HL-60 (cell line): ENCODE data around the gene COL23A1.

Experiments used
- DNase-seq, 2 experiments: peaks; one replicate each; pipeline ENCODE4 v3.0.0-alpha.2; 2010 to 2020; ENCODE audit warnings: low read depth in 1 of 2, low spot score in 1 of 2
- H3K27ac ChIP-seq: fragments of 250-450 bp; sonication (Bioruptor Pico); replicated peaks from 2 replicates; pipeline ENCODE4 v1.5.1; 2020; ENCODE audit warnings: mild to moderate bottlenecking, moderate library complexity
- H3K27me3 ChIP-seq: fragments of 250-450 bp; sonication (Bioruptor Pico); 2 replicates; pipeline ENCODE4 v1.5.1; 2021; ENCODE audit warnings: mild to moderate bottlenecking, moderate library complexity; ENCODE audit not compliant: insufficient read depth, poor library complexity, severe bottlenecking
- H3K4me3 ChIP-seq: replicated peaks from 2 replicates; pipeline ENCODE4 v1.5.1; 2011; ENCODE audit warnings: mild to moderate bottlenecking, control low read depth, low read length; ENCODE audit not compliant: insufficient read depth
- CTCF ChIP-seq: IDR thresholded peaks from one replicate; pipeline ENCODE4 v1.5.1; 2011; ENCODE audit warnings: low read length, control low read depth, inconsistent platforms; ENCODE audit not compliant: insufficient read depth
- GABPA ChIP-seq: IDR thresholded peaks from 2 replicates; pipeline ENCODE4 v1.6.1; 2012; ENCODE audit warnings: low read depth
- POLR2AphosphoS5 ChIP-seq: IDR thresholded peaks from 2 replicates; pipeline ENCODE4 v1.6.1; 2012; ENCODE audit warnings: low read depth
- REST ChIP-seq: IDR thresholded peaks from 2 replicates; pipeline ENCODE4 v1.6.1; 2012; ENCODE audit warnings: low read depth; ENCODE audit not compliant: insufficient replicate concordance
- SPI1 ChIP-seq: IDR thresholded peaks from 2 replicates; pipeline ENCODE4 v1.6.1; 2012; ENCODE audit warnings: low read depth, mild to moderate bottlenecking, borderline replicate concordance

COL23A1 gene

GRCh38 chr5:178468196-178468685 is 122.0 kb downstream of the COL23A1 start:
- TF ChIP-seq GABPA (no peak), POLR2AphosphoS5 (peak; percentile 42)
- H3K4me3 ChIP-seq: no peak overlapping the region; the same call in 1 of the 2 replicates
- no peak for DNase-seq
- peak overlapping the region; percentile 82 for H3K27ac ChIP-seq
- H3K27me3 ChIP-seq: no peaks in the 10 kb centered on the region

GRCh38 chr5:178467568-178468195 is 122.5 kb downstream of the COL23A1 start:
- TF ChIP-seq POLR2AphosphoS5 (peak; percentile 27; the same call in 1 of the 2 replicates), REST (no peak)
- H3K27me3 ChIP-seq: no peaks in the 10 kb centered on the region
- no peak overlapping the region; the same call in 1 of the 2 replicates for H3K4me3 ChIP-seq
- peak overlapping the region; percentile 82 for H3K27ac ChIP-seq
- peak; percentile 76 to 88 for DNase-seq

- H3K27ac ChIP-seq: peak overlapping the region; percentile 82
- no peak for DNase-seq
- H3K4me3 ChIP-seq: no peak overlapping the region
- no peaks in the 10 kb centered on the region for H3K27me3 ChIP-seq
- TF ChIP-seq POLR2AphosphoS5: no peak
- TF ChIP-seq GABPA: no peak
- no peak for TF ChIP-seq CTCF
- no peak for TF ChIP-seq SPI1
- no peak for TF ChIP-seq REST
Observed at GRCh38 chr5:178467205-178467567, 123.0 kb downstream of the COL23A1 start.

GRCh38 chr5:178466342-178466741 is 123.9 kb downstream of the COL23A1 start:
- TF ChIP-seq CTCF: no peak
- no peak for TF ChIP-seq GABPA
- no peak for TF ChIP-seq REST
- no peak for TF ChIP-seq SPI1
- TF ChIP-seq POLR2AphosphoS5: no peak
- Histone ChIP-seq H3K4me3 (no peak overlapping the region), H3K27ac (peak overlapping the region; percentile 82), H3K27me3 (no peaks in the 10 kb centered on the region)
- no peak for DNase-seq
